Breast epithelium (tissue), 3 donors: ENCODE measurements around the gene MGAT5.

Source experiments
- POLR2A ChIP-seq: fragments of 450-650 bp; IDR thresholded peaks from one replicate; pipeline ENCODE4 v1.6.1; 2016; ENCODE audit warnings: antibody characterized with exemption, mild to moderate bottlenecking, moderate library complexity
- TF ChIP-seq, protein P1 (sequence below), 3 donors: fragments of 450-650 bp; IDR thresholded peaks; one replicate each; pipeline ENCODE4 v1.5.1; 2016 to 2017; ENCODE audit warnings: antibody characterized with exemption in 3 of 3, mild to moderate bottlenecking in 3 of 3, moderate library complexity in 3 of 3

GRCh38 chr2:134462791-134463698 is 209.2 kb downstream of the MGAT5 start:
- TF ChIP-seq, protein P1, sequence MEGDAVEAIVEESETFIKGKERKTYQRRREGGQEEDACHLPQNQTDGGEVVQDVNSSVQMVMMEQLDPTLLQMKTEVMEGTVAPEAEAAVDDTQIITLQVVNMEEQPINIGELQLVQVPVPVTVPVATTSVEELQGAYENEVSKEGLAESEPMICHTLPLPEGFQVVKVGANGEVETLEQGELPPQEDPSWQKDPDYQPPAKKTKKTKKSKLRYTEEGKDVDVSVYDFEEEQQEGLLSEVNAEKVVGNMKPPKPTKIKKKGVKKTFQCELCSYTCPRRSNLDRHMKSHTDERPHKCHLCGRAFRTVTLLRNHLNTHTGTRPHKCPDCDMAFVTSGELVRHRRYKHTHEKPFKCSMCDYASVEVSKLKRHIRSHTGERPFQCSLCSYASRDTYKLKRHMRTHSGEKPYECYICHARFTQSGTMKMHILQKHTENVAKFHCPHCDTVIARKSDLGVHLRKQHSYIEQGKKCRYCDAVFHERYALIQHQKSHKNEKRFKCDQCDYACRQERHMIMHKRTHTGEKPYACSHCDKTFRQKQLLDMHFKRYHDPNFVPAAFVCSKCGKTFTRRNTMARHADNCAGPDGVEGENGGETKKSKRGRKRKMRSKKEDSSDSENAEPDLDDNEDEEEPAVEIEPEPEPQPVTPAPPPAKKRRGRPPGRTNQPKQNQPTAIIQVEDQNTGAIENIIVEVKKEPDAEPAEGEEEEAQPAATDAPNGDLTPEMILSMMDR (IDR thresholded peaks at IDR 0.05), result no peak
- TF ChIP-seq POLR2A, result no peak
